NCI-H226 (cell line): ENCODE measurements around the gene PCBP3.

ENCODE experiments used
- DNase-seq: peaks from one replicate; pipeline ENCODE4 v3.0.0-alpha.2; 2015

The PCBP3 gene

GRCh38 chr21:45867671-45868081 lies 224.2 kb downstream of the PCBP3 start:
- DNase-seq: no peak

GRCh38 chr21:45868086-45868485 lies 224.6 kb downstream of the PCBP3 start:
- no peak for DNase-seq

GRCh38 chr21:45868488-45868887 lies 225.0 kb downstream of the PCBP3 start:
- no peak for DNase-seq

GRCh38 chr21:45869121-45870007 lies 225.8 kb downstream of the PCBP3 start:
- peak; percentile 13 for DNase-seq

GRCh38 chr21:45870421-45870820 lies 226.9 kb downstream of the PCBP3 start:
- no peak for DNase-seq

GRCh38 chr21:45870851-45871615 lies 227.5 kb downstream of the PCBP3 start:
- no peak for DNase-seq

GRCh38 chr21:45871616-45872236 lies 228.2 kb downstream of the PCBP3 start:
- DNase-seq: no peak

GRCh38 chr21:45872471-45872870 lies 228.9 kb downstream of the PCBP3 start:
- DNase-seq: no peak

- DNase-seq: no peak
These were observed 229.4 kb downstream of the PCBP3 start for GRCh38 chr21:45872902-45873301.

- DNase-seq: no peak
These were observed 229.9 kb downstream of the PCBP3 start for GRCh38 chr21:45873418-45873817.

- no peak for DNase-seq
These were observed 230.3 kb downstream of the PCBP3 start for GRCh38 chr21:45873866-45874265.

- no peak for DNase-seq
These were observed 231.3 kb downstream of the PCBP3 start for GRCh38 chr21:45874716-45875415.

- no peak for DNase-seq
These were observed 231.9 kb downstream of the PCBP3 start for GRCh38 chr21:45875416-45875760.

GRCh38 chr21:45875881-45876280 lies 232.4 kb downstream of the PCBP3 start:
- DNase-seq: no peak

- no peak for DNase-seq
These were observed 233.1 kb downstream of the PCBP3 start for GRCh38 chr21:45876381-45877170.

GRCh38 chr21:45877171-45877438 lies 233.6 kb downstream of the PCBP3 start:
- DNase-seq: no peak

GRCh38 chr21:45877821-45878469 lies 234.4 kb downstream of the PCBP3 start:
- no peak for DNase-seq

GRCh38 chr21:45880097-45881068 lies 236.9 kb downstream of the PCBP3 start:
- DNase-seq: peak; percentile 55

GRCh38 chr21:45882645-45883044 lies 239.1 kb downstream of the PCBP3 start:
- no peak for DNase-seq

GRCh38 chr21:45883090-45883489 lies 239.6 kb downstream of the PCBP3 start:
- DNase-seq: no peak

GRCh38 chr21:45885597-45885929 lies 242.0 kb downstream of the PCBP3 start:
- DNase-seq: no peak
